GM23338 (cell line): ENCODE measurements around the gene ME1. TPM values are rescaled to one million over a fixed set of nuclear protein-coding genes. Genes with fewer than 3 reads are reported as not detected.
"Not testable (repeated sequence)": the region's sequence is repeated elsewhere in the genome, so short reads cannot be mapped to it uniquely, and the experiment has no call there.

Experiments
- ATAC-seq: fragments of 200-7000 bp; cut with Tn5 transposase; 3 replicates; pipeline ENCODE4 v1.9.1; 2020
- DNase-seq: peaks from one replicate; pipeline ENCODE4 v3.0.0-alpha.2; 2015; ENCODE audit warnings: low spot score
- H2AFZ ChIP-seq: fragments of 200-600 bp; sonication (generic); 2 replicates; pipeline ENCODE4 v1.8.0; 2016; ENCODE audit warnings: antibody characterized with exemption, mild to moderate bottlenecking, moderate library complexity
- H3F3A ChIP-seq: fragments of 200-600 bp; sonication (generic); replicated peaks from 2 replicates; pipeline ENCODE4 v1.8.0; 2017; ENCODE audit warnings: antibody characterized with exemption, mixed run types, low read depth
- H3K27ac ChIP-seq: fragments of 200-600 bp; sonication (generic); 2 replicates; pipeline ENCODE4 v1.6.1; 2016; ENCODE audit warnings: low read depth
- H3K27me3 ChIP-seq: fragments of 200-600 bp; sonication (generic); 2 replicates; pipeline ENCODE4 v1.8.0; 2016; ENCODE audit warnings: mild to moderate bottlenecking, mixed run types, moderate library complexity; ENCODE audit not compliant: insufficient read depth
- H3K36me3 ChIP-seq: fragments of 200-600 bp; sonication (generic); 2 replicates; pipeline ENCODE4 v1.8.0; 2016; ENCODE audit warnings: mild to moderate bottlenecking; ENCODE audit not compliant: insufficient read depth
- H3K4me1 ChIP-seq: fragments of 200-600 bp; sonication (generic); 2 replicates; pipeline ENCODE4 v1.8.0; 2016; ENCODE audit warnings: mild to moderate bottlenecking, moderate library complexity; ENCODE audit not compliant: insufficient read depth
- H3K4me2 ChIP-seq: fragments of 200-600 bp; sonication (generic); 2 replicates; pipeline ENCODE4 v1.7.1; 2017; ENCODE audit warnings: mixed run types
- H3K4me3 ChIP-seq: fragments of 200-600 bp; sonication (generic); 2 replicates; pipeline ENCODE4 v1.6.1; 2016; ENCODE audit warnings: mixed run types
- H3K79me2 ChIP-seq: fragments of 200-600 bp; sonication (generic); replicated peaks from 2 replicates; pipeline ENCODE4 v1.8.0; 2017; ENCODE audit warnings: mild to moderate bottlenecking; ENCODE audit not compliant: insufficient read depth
- H3K9me2 ChIP-seq: fragments of 200-600 bp; sonication (generic); 2 replicates; pipeline ENCODE4 v1.8.0; 2017; ENCODE audit not compliant: insufficient read depth
- H4K20me1 ChIP-seq: fragments of 200-600 bp; sonication (generic); replicated peaks from 2 replicates; pipeline ENCODE4 v1.8.0; 2017; ENCODE audit warnings: mild to moderate bottlenecking; ENCODE audit not compliant: insufficient read depth
- H3K27ac Mint-ChIP-seq: 2 replicates; pipeline ENCODE4 v1.8.0; 2020; ENCODE audit warnings: inconsistent platforms, mild to moderate bottlenecking, moderate library complexity, mixed read lengths
- H3K27me3 Mint-ChIP-seq: 3 replicates; pipeline ENCODE4 v1.8.0; 2022; ENCODE audit warnings: low read depth, mild to moderate bottlenecking, moderate library complexity, mixed read lengths, inconsistent platforms; ENCODE audit not compliant: insufficient read depth, poor library complexity
- H3K36me3 Mint-ChIP-seq: 3 replicates; pipeline ENCODE4 v1.8.0; 2021; ENCODE audit warnings: low read depth, mild to moderate bottlenecking, inconsistent platforms, moderate library complexity, mixed read lengths
- H3K4me1 Mint-ChIP-seq: 3 replicates; pipeline ENCODE4 v1.8.0; 2020; ENCODE audit warnings: mild to moderate bottlenecking, inconsistent platforms, mixed read lengths
- H3K4me3 Mint-ChIP-seq: 3 replicates; pipeline ENCODE4 v1.8.0; 2021; ENCODE audit warnings: moderate library complexity, mild to moderate bottlenecking, inconsistent platforms, mixed read lengths
- H3K9me3 Mint-ChIP-seq: 3 replicates; pipeline ENCODE4 v1.8.0; 2020; ENCODE audit warnings: moderate library complexity, mild to moderate bottlenecking, inconsistent platforms, mixed read lengths
- CREB1 ChIP-seq: fragments of 250-450 bp; sonication (Bioruptor Pico); IDR thresholded peaks from 2 replicates; pipeline ENCODE4 v1.5.0; 2020; ENCODE audit warnings: low read depth, mild to moderate bottlenecking, moderate library complexity
- ZNF114 ChIP-seq: fragments of 250-450 bp; sonication (Bioruptor Pico); IDR thresholded peaks from 2 replicates; pipeline ENCODE4 v1.5.0; 2020; ENCODE audit warnings: mild to moderate bottlenecking, moderate library complexity
- ZNF462 ChIP-seq: fragments of 250-450 bp; sonication (Bioruptor Pico); IDR thresholded peaks from 2 replicates; pipeline ENCODE4 v1.5.0; 2020; ENCODE audit warnings: mild to moderate bottlenecking, moderate library complexity
- polyA plus RNA-seq: library from polyadenylated mRNA; unstranded; fragments of >200 nt; fragmentation: Nextera tagmentation; extraction: Ambion mirVana; gene quantifications from 2 replicates; pipeline ENCODE4 v1.2.1, GENCODE V29; 2016
- total RNA-seq: library from RNA; depleted of rRNA; stranded (reverse); fragments of >200 nt; shearing (Covaris generic); gene quantifications from 2 replicates; pipeline ENCODE4 v1.2.3, GENCODE V29; 2014

Gene ME1
- total and polyA plus RNA-seq, 2 experiments from 2014 or later, result 6.4 to 8.0 TPM

GRCh38 chr6:83362349-83362748, 68.5 kb downstream of the ME1 start:
- not testable (repeated sequence) for H3K9me3 Mint-ChIP-seq, H3K4me2 ChIP-seq, DNase-seq, H3K4me3 Mint-ChIP-seq, H3K4me3 ChIP-seq, H2AFZ ChIP-seq, H3K4me1 ChIP-seq, H3K36me3 ChIP-seq, H3K27ac ChIP-seq, H4K20me1 ChIP-seq, ATAC-seq, H3K27me3 ChIP-seq, H3K79me2 ChIP-seq, H3K4me1 Mint-ChIP-seq, H3K27me3 Mint-ChIP-seq, H3F3A ChIP-seq, H3K9me2 ChIP-seq, H3K27ac Mint-ChIP-seq
- H3K36me3 Mint-ChIP-seq, result peaks cover 24% of the 10 kb centered on the region

- DNase-seq (no peak), ATAC-seq (no peak)
- no peak for TF ChIP-seq ZNF114 (CRISPR knock-in tag)
- TF ChIP-seq ZNF462, result no peak
- TF ChIP-seq CREB1 (CRISPR knock-in tag), result no peak
- Mint-ChIP-seq H3K36me3 (peaks cover 24% of the 10 kb centered on the region), H3K27me3 (no peaks in the 10 kb centered on the region), H3K9me3 (peaks cover 8% of the 10 kb centered on the region; the same call in 2 of the 3 replicates), H3K4me1 (no peaks in the 10 kb centered on the region), H3K4me3 (no peak overlapping the region), H3K27ac (no peak overlapping the region)
- Histone ChIP-seq H3K27me3 (no peaks in the 10 kb centered on the region), H3K4me2 (no peak overlapping the region), H3K27ac (no peak overlapping the region), H3K36me3 (no peaks in the 10 kb centered on the region), H3K9me2 (peaks cover 9% of the 10 kb centered on the region; the same call in 1 of the 2 replicates), H3K4me3 (no peak overlapping the region), H3K4me1 (no peaks in the 10 kb centered on the region), H3F3A (no peaks in the 10 kb centered on the region), H2AFZ (no peak overlapping the region), H4K20me1 (no peaks in the 10 kb centered on the region), H3K79me2 (no peaks in the 10 kb centered on the region)
These were observed 71.2 kb downstream of the ME1 start for GRCh38 chr6:83359638-83360037.
